HG03108 (cell line): ENCODE data around the gene ATP1A3.
"Not testable (repeated sequence)": the region's sequence is repeated elsewhere in the genome, so short reads cannot be mapped to it uniquely, and the experiment has no call there.

Experiments used
- ATAC-seq: cut with Tn5 transposase; IDR thresholded peaks from one replicate; pipeline ENCODE4 v1.9.1; 2021; ENCODE audit warnings: moderate library complexity; ENCODE audit not compliant: unreplicated experiment

ATP1A3 gene

GRCh38 chr19:41955521-41955920, 38.5 kb downstream of the ATP1A3 start:
- ATAC-seq = no peak

- ATAC-seq = no peak
Measured at GRCh38 chr19:41951686-41952172, 42.3 kb downstream of the ATP1A3 start.

- ATAC-seq = no peak
Measured at GRCh38 chr19:41947091-41947490, 46.9 kb downstream of the ATP1A3 start.

GRCh38 chr19:41945135-41945766, 48.8 kb downstream of the ATP1A3 start:
- ATAC-seq = peak; percentile 88

GRCh38 chr19:41944336-41944735, 49.7 kb downstream of the ATP1A3 start:
- ATAC-seq = no peak

GRCh38 chr19:41941410-41942202, 52.4 kb downstream of the ATP1A3 start:
- no peak for ATAC-seq

GRCh38 chr19:41940731-41941409, 53.2 kb downstream of the ATP1A3 start:
- ATAC-seq = no peak

- no peak for ATAC-seq
Measured at GRCh38 chr19:41939861-41940730, 53.9 kb downstream of the ATP1A3 start.

- ATAC-seq = not testable (repeated sequence)
Measured at GRCh38 chr19:41939209-41939608, 54.8 kb downstream of the ATP1A3 start.

- no peak for ATAC-seq
Measured at GRCh38 chr19:41937525-41938468, 56.2 kb downstream of the ATP1A3 start.

GRCh38 chr19:41936961-41937360, 57.1 kb downstream of the ATP1A3 start:
- ATAC-seq = no peak

- ATAC-seq = no peak
Measured at GRCh38 chr19:41936416-41936850, 57.6 kb downstream of the ATP1A3 start.

- ATAC-seq = no peak
Measured at GRCh38 chr19:41935760-41936415, 58.1 kb downstream of the ATP1A3 start.

GRCh38 chr19:41934849-41935374, 59.1 kb downstream of the ATP1A3 start:
- ATAC-seq = no peak

- no peak for ATAC-seq
Measured at GRCh38 chr19:41933693-41934426, 60.2 kb downstream of the ATP1A3 start.

GRCh38 chr19:41932720-41933332, 61.2 kb downstream of the ATP1A3 start:
- ATAC-seq = no peak

GRCh38 chr19:41932259-41932719, 61.7 kb downstream of the ATP1A3 start:
- ATAC-seq = no peak
